HG03280 (cell line): Measurements from ENCODE around the gene COA3.

Source experiments
- ATAC-seq: cut with Tn5 transposase; IDR thresholded peaks from one replicate; pipeline ENCODE4 v1.9.1; 2021; ENCODE audit warnings: mild to moderate bottlenecking, moderate library complexity; ENCODE audit not compliant: unreplicated experiment

COA3 gene, protein sequence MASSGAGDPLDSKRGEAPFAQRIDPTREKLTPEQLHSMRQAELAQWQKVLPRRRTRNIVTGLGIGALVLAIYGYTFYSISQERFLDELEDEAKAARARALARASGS

DNA sequence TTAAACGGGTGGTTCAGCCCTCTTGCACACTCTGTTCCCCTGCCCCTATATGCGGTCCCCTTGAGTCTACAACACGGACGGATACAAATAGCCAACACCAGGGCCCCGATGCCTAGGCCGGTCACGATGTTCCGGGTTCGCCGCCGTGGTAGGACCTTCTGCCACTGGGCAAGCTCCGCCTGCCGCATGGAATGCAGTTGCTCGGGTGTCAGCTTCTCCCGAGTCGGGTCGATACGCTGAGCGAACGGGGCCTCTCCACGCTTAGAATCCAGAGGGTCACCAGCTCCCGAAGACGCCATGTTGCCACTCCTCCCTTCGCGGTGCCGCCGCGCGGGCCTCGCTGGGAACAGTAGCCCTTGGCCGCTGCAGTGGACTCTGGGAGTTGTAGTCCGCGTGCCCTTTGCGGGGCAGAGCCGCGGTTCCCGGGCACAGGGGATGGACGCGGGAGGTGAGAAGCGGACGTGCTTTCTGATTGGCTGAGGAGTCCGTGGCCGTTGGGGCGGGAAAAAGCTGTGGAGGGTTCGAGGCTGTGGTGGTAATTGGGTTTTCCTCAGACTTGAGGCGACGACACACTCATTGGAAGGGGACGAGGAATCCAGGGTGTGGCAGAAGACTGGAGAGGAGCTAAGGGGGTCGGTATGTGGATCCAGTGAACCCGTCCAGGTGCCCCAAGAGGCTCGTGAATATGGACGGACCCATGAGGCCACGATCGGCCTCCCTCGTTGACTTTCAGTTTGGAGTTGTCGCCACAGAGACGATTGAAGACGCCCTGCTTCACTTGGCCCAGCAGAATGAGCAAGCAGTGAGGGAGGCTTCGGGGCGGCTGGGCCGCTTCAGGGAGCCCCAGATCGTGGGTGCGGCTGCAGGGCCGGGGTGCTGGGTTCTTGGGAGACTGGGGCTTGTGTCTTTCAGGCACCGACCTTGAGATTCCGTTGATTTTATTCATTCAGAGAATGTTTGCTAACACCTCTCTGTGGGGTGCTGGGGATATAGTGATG lies at the start of gene COA3, which contains the start of gene CNTD1:
Gene COA3 (minus strand): TSS at position 322 of the 998 bp plus-strand sequence. CDS start 23 bp downstream, at position 299.
Gene CNTD1 (plus strand): TSS at position 479 of the 998 bp plus-strand sequence. CDS start 207 bp downstream, at position 686.
- peak; percentile 93 for ATAC-seq

DNA sequence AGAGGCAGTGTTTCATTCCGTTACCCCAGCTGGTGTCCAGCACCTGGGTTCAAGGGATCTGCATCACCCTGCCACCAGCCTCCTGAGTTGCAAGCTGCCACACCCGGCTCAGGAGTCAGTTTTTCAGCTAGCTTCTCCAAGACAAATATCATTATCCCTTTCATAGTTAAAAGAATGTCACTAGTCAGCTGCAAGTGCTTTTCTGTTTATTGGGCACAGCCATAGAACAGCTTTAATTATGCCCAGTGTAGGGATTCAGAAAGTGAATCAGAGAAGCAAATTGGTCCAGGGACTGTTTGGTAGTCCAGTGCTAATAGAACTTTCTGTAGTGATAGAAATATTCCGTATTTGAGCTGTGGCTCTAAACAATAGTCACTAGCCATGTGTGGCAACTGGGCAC lies 49.6 kb upstream of the COA3 start:
- no peak for ATAC-seq

DNA sequence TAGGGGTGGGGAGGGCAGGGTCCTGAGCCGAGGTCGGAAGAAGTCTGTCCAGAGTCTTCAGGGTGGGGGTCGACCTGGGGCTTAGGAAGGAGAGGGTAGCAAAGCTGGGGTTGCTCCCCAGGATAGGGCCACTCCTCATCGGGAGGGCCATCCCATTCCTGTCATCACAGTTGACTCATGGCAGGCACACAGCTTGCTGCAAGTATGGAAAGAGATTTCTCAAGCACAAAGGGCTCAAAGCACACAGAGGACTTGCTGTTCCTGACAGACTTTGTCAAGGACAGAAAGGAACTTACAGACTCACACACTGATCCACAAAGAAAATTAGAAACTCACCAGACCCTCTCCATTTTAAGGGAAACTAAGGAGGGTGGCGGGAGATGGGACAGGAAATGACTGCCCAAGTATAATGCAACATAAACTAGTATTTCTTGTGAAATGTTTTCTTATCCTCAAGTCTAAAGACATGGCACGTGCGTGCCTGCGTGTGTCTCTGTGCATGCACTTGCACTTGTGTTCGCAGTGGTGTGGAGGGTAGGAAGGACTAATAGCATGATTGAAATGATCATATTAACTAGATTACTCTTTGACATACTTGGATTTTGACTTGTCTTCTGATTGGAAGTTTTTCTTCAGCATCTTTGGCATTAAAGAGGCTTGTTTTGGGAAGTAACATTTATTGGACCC lies 48.2 kb upstream of the COA3 start:
- ATAC-seq: no peak

DNA sequence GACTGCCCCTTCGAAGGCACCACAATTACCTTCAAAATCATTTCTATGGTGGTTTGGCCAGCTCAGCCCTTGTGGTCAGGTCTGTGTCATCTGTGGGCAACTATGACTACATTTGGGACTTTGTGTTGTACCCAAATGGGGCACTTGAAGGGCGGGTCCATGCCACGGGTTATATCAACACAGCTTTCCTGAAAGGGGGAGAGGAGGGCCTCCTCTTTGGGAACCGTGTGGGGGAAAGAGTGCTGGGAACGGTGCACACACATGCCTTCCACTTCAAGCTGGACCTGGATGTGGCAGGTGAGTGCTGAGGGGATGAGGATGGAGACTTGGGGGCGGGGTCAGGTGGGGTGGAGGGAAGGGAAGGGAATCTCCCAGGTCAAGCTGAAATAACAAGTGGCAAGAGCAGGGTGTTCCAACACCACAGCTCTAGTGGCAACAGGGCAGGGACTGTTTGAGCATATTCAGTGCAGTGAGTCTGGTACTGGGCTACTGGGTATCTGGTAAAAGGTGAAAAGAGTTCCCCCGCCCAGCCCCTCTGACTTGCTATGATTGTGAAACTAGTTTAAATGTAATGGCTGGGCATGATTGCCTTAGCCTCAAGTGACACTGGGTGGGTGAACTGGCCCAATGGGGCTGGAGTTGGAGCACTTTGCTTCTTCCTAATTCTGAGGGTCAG lies 47.6 kb upstream of the COA3 start:
- no peak for ATAC-seq

DNA sequence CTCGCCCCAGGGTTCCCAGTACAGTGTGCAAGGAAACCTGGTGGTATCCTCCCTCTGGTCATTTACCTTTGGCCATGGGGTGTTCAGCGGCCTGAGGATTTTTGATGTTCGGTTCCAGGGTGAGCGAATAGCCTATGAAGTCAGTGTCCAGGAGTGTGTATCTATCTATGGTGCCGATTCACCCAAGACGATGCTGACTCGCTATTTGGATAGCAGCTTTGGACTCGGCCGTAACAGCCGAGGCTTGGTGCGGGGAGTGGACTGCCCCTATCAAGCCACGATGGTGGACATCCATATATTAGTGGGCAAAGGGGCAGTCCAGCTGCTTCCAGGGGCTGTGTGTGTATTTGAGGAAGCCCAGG lies 47.0 kb upstream of the COA3 start:
- ATAC-seq: no peak

DNA sequence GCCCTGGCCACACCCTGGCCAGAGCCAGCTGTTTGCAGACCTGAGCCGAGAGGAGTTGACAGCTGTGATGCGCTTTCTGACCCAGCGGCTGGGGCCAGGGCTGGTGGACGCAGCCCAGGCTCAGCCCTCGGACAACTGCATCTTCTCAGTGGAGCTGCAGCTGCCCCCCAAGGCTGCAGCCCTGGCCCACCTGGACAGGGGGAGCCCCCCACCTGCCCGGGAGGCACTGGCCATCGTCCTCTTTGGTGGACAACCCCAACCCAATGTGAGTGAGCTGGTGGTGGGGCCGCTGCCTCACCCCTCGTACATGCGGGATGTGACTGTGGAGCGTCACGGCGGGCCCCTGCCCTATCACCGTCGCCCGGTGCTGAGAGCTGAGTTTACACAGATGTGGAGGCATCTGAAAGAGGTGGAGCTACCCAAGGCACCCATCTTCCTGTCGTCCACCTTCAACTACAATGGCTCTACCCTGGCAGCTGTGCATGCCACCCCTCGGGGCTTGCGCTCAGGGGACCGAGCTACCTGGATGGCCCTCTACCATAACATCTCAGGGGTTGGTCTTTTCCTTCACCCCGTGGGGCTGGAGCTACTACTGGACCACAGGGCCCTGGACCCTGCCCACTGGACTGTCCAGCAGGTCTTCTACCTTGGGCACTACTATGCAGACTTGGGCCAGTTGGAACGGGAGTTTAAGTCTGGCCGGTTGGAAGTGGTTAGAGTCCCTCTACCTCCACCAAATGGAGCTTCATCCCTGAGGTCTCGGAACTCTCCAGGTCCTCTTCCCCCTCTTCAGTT lies 46.5 kb upstream of the COA3 start:
- ATAC-seq: no peak

DNA sequence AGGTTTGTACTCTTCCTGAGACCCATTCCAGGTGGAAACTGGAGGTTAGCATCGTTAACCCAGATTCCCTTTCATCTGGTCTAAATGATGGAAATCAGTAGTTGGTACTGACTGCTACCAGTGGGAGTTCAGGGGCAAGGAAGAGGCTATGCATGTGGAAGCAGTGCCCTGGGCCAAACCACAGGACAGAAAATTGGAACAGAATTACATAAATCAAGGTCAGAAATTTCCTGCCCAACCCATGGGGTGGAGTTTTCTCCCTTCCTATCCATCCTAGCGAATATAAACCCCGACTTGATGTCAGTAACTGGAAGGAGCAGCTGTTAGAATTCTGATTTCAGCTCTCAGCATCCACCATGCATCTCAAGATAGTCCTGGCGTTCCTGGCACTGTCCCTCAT lies 45.8 kb upstream of the COA3 start, which contains the start of gene AOC2:
Gene AOC2 (plus strand): TSS at position 310 of the 400 bp plus-strand sequence. CDS start 47 bp downstream, at position 357.
- ATAC-seq: no peak

DNA sequence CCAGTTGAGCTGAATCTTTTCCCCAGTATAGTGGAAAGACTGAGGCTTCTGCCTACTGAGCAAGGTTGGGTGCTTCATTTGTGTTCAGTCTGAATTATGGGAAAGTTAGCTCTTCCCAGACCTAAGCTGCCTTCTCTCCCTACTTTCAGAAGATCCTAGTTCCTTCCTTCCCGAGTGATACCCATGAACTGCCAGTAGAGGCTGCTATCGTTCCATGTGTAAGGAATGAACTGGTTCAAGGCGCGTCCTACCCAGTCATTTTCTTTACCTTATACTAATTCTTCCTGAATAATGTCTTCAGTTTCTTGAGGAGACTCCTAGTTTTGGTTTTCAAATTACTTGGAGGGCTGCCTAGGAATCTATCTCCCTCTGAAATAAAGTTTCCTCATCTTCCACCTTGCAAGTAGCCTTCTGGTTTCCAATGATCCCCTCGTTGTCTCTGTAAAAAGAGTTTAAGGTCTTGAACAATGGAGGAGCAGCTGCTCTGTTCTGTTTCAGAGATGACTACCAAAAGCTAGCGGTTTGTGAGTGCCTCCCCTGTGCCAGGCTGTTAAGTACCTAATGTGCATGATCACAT lies 44.9 kb upstream of the COA3 start:
- ATAC-seq: no peak

DNA sequence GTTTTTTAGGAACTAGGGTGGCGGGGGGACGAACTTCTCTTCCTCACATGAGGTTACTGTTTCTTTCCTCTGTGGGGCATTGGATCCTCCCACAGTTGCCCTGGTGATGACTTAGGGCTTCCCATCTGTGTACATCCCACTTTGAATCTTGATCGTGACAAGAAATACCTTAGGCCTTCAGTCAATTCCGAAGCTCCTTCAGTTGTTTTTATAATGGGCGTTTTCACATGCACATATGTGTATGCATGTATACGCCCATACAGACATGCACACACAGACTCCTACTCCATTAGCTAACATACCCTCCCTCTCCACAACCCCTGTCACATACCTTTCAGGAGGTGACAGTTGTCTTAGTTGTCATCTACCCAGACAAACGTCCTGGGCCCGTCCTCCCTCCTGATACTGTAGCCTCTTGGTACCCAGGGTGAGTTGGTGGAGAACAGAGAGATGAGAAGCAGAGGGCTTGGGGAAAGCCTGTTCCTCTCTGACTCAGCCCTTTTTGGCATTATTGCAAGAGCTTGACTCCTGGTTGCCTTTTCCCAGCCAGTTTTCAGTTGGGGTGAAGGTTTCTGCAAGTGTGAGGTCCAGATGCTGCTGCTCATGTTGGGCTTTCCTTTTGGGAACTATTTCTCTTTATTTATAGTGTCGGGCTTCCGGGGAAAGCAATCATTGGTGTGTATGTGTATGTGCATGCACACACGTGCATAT lies 43.6 kb upstream of the COA3 start:
- ATAC-seq: no peak

DNA sequence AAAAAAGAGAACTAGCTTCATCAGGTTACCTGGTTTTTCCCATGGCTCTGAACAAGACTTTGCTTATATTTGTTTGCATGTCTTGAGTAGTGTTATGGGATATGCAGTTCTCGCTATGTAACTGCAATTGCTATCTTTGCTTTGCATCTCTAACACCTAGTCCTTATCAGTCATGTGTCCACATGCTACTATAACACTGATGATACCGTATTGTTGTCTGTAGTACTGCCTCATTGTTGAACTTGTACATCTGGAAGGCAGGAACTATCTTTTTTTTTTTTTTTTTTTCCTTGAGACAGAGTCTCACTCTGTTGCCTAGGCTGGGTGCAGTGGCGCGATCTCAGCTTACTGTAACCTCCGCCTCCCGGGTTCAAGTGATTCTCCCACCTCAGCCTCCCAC lies 37.2 kb upstream of the COA3 start:
- no peak for ATAC-seq

DNA sequence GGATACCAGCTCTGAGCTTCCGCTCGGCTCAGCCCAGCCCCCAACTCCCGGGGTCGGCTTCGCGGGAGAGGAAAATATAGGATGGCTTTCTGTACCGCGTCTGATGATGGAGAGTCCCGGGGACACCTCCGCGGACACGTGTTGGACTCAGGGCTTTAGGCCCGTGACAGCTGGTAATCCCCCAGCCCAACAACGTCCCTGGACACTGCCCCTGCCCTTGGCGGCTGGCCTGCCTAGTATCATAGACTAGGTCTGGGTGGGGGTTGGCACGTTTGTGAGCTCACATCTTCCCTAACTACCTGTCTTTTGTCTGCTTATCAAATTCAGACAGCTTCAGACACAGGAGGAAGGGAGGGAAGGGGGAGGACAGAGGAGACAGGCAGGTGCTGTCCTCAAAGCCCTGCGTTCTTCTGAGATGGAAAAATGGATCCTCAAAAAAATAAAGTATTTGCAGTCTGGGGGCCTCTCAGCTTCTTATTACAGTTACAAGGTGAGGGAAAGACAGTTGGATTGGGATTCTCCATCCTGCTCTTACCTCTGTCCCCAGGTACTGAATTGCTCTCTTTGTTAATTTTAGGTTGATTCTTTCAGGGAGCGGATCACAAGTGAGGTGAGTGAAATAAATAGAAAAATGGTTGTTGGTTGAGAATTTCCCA lies 35.4 kb upstream of the COA3 start:
- ATAC-seq: no peak

DNA sequence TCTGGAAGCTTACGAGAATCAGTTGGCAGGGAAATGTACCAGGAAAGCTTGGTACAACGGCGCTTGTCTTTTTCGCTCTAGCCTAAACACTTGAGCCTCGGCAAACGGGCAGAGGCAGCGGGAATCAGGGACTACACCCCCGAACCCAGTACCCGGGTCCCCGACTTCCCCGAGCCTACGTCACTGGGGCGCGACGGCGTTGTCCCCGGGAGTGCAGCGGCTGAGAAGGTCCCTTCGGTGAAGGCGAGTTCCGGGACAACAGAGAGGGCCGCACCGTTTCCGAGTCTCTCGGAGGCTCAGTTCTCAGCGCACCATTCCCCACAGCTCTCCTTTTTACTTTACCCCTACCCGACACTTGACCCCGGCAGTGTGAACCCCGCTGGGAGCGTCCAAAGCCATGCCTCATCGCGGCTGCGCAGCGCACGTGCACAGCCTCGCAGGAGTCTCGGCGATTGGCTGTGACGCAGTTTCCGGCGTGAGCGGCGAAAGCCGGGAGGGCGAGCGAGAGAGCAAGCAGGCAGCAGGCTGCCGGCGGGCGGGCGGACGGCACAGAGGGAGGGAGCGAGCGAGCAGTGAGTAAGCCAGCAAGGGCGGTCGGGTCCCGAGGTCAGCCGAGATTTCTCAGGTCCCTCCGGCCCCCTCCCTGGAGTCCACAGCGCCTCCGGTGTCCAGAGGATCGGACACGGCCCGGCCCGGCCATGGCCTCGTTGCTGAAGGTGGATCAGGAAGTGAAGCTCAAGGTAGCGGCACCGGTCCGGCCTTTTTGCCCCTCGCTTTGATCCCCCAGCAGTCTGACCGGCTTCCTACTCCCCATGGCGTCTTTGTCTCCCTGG lies 34.6 kb upstream of the COA3 start, which contains the start of gene PSME3:
Gene PSME3 (plus strand): TSS at position 464 of the 833 bp plus-strand sequence. CDS start 235 bp downstream, at position 699.
- peak; percentile 84 for ATAC-seq

DNA sequence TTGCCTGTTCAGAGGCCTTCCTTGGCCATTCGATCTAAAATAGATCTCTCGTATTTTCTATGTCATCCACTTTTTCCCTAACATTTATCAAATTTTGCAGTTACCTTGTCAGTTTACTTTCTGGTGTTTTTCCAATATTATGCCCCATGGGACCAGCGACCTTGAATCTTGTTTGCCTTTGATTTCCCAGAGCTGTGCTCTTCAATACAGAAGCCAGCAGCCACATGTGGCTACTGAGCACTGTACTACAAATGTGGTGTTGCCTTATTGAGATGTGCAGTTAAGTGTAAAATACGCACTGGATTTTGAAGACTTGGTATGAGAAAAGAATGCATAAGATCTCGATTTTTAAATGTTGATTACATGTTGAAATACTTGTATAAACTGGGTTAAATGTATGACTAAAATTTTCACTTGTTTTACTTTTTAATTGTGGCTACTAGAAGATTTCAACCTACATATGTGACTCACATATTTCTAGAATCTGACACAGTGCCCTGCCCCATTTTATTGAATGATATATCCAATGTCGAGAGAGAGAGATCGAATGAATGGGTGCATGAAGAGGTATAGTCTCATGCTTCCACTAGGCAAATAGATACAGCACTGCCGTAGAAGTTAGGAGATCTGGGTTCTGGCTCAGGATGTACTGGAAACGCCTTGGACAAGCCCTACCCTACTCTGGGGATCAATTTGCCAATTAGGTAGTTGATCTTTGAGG lies 33.9 kb upstream of the COA3 start:
- peak; percentile 17 for ATAC-seq

DNA sequence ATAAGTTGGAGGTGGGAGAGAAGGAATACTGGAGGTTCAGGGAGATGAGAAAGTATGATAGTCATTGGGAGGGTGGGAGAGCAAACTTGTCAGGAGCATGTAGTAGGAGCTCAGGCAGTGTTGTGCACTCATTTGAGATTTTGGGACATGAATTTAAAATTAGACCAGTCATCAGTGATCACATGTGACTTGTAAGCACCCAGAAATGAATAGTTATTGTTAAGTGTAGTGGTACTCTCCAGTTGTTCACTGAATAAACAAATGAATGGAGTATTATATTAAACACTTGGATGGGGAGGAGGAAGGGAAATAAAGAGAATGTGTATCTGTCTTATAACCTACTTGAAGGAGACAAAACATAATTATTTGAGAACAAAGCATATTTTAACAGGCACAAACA lies 32.5 kb upstream of the COA3 start:
- no peak for ATAC-seq

DNA sequence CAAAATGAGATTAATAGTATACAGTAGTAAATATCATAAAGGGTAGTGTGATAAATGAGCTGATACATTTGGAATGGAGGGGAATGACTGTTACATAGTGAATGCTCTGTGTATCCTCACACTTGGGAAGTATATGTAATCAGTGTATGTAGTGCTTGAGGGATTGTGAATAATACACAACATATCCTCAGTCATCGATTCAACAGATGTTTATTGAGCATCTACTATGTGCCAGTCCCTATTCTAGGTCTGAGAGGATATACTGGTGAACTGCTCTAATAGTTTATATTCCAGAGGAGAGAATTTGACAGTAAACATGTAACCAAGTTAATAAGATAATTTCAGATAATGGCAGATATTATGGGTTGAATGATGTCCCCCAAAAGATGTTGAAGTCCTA lies 29.0 kb upstream of the COA3 start:
- ATAC-seq: no peak

DNA sequence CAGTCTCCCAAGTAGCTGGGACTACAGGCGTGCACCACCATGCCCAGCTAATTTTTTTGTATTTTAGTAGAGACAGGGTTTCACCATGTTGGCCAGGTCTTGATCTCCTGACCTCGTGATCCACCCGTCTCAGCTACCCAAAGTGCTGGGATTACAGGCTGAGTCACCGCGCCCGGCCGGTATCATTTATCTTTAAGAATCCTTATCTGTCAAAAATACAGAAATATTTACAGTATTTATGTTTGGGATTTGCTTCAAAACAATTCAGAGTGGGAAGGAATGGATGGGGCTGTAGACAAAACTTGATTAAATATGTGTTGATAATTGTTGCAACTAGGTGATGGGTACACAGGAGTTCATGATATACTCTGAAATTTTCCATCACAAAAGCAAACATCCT lies 22.7 kb upstream of the COA3 start:
- ATAC-seq: no peak

DNA sequence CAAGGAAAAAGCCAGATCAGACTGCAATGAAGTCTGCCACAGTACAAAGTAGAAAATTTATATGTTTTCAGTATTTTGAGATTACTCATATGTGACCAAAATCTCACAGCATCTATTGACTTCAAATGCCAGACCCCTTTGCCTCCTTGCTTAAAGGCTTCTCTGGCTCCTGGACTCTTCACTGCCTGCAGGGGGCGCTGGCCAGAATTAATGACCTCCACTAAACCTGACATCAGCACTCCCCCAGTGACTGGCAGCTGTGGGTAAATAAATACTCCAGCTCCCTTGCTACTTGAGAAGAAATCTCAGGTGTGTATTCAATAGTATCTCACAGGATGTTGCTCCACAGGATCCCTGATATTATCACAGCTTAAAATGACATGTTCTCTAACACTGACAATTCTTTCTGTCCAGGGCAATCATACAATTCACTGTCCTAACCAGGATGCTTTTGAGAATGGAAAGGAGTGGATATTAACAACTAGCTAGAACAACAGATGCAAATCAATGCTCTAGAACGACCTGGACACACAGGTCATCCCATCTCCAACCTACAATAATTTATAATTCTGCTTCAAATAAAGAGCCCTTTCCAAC lies 21.5 kb upstream of the COA3 start:
- no peak for ATAC-seq
